GM19099 (cell line): ENCODE data around the gene SLC44A2.

ENCODE experiments used
- POLR2A ChIP-seq: IDR thresholded peaks from 3 replicates; pipeline ENCODE4 v1.6.1; 2011; ENCODE audit warnings: low read depth; ENCODE audit not compliant: insufficient read length; ENCODE audit errors: extremely low read depth

The SLC44A2 gene

DNA sequence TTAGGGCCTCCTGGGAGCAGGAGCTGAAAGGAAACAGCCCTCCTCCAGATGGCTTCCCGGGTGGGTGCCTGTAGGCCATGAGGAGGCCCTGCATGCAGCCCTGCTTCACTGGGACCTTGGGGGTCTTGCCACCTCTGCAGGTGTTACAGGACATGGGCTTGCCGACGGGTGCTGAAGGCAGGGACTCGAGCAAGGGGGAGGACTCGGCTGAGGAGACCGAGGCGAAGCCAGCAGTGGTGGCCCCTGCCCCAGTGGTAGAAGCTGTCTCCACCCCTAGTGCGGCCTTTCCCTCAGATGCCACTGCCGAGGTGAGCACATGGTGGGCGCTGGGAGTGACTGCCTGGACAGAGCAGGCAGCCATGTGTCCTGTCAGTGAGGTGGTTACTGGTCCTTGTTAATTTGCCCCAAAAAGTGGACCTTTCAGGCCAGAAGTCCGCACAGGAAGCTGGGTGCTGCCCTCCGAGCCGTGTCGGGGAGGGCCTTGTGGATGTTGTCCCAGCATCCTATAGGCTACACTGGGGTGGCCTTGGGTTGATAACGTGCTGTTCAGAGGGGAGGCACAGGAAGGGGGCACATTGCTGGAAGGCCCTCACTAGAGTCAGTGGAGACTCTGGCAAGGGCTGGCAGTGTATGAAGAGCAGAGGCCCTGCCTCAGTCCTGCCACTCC is 57.2 kb downstream of the SLC44A2 start:
- TF ChIP-seq POLR2A = no peak

DNA sequence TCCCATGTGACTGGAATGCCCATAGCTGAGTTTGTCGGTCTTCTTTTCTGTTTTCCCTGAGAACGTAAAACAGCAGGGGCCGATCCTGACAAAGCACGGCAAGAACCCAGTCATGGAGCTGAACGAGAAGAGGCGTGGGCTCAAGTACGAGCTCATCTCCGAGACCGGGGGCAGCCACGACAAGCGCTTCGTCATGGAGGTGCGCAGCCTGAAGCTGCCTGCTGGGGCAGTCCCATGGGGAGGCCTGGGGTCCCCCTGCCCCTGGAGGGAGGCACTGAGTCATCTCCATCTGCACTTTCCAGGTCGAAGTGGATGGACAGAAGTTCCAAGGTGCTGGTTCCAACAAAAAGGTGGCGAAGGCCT is 57.7 kb downstream of the SLC44A2 start:
- no peak for TF ChIP-seq POLR2A

- TF ChIP-seq POLR2A = no peak
Measured at GRCh38 chr19:10683582-10683981, 58.2 kb downstream of the SLC44A2 start.

DNA sequence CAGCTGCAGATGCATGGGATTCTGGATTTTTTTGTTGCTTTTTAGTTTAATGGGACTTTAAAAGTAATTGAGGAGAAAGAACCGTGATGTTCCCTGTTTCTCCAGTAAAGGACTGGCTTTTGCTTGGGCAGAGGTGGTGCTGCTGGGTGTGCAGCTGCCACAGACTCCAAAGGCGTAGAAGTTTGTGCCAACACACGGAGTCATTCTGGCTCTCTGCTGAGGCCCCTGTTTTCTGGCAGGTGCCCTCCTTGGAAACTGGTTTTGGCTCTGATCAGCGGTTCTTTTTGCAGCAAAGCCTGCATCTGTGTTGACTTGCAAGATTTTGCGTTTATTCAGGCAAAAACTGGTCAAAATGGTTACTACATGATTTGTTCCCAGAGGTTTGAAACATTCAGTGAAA is 59.9 kb downstream of the SLC44A2 start:
- TF ChIP-seq POLR2A = no peak

- no peak for TF ChIP-seq POLR2A
Measured at GRCh38 chr19:10686193-10686592, 60.8 kb downstream of the SLC44A2 start.

DNA sequence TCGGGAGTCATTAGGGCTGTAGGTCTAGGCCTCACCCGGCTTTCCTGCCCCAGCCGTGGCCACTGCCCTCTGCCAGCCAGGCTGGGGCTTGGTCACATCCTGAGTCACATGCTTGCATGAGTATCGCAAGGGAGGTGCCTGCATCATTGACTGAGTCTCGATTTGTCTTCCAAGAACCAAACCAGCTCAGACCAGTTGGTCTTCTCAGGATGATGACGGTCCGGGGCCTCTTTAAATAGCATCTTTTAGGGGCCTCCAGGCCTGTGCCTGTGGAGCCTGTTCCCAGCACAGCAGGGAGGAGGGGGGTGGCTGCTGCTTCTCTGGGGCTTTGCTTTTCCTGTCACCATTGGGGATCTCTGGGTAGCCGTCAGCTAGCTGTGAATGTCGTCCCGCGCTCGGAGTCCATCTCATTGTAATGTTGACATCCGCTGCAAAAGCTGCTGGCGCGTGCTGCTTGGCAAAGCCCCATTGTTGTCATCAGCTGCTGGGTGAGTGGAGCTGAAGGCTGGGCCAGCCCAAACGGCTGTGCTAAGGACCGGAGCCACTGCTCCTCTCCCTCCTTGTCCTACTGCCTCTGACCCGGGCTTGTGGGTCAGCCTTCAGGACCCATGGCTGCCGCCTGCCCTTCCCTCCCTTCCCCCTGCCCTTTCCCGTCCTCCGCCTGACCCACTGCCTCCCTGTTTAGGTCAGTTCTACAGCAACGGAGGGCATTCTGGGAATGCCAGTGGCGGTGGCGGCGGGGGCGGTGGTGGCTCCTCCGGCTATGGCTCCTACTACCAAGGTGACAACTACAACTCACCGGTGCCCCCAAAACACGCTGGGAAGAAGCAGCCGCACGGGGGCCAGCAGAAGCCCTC is 61.5 kb downstream of the SLC44A2 start:
- no peak for TF ChIP-seq POLR2A

- TF ChIP-seq POLR2A = no peak
Measured at GRCh38 chr19:10687518-10688288, 62.4 kb downstream of the SLC44A2 start.

DNA sequence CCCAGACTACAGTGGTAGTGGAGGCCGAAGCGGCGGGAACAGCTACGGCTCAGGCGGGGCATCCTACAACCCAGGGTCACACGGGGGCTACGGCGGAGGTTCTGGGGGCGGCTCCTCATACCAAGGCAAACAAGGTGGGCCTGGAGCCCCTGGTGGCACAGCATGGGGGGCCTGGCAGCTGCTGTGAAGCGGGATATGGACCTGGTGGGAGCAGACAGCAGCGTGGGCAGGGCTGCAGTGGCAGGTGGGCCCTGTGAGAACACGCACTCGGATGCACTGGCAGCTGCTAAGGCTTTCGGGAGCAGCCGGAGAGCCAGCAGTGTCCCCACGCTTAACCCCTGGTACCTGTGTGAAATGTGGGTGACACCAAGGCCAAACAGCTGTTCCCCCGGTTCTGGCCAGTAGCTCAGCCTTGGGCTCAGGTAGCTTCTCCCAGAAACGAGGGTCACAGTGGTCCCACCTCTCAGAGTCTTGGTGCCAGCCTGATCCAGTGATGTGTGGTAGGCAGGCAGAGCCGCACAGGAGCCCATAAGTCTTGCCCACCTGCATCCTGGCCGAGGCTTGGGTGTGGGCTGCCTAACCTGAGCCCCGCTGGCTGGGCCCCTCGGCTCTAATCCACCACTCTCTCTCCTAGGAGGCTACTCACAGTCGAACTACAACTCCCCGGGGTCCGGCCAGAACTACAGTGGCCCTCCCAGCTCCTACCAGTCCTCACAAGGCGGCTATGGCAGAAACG is 63.4 kb downstream of the SLC44A2 start:
- no peak for TF ChIP-seq POLR2A

GRCh38 chr19:10690341-10690781 is 65.0 kb downstream of the SLC44A2 start:
- TF ChIP-seq POLR2A = no peak

- TF ChIP-seq POLR2A = no peak
Measured at GRCh38 chr19:10691178-10691881, 66.0 kb downstream of the SLC44A2 start.

DNA sequence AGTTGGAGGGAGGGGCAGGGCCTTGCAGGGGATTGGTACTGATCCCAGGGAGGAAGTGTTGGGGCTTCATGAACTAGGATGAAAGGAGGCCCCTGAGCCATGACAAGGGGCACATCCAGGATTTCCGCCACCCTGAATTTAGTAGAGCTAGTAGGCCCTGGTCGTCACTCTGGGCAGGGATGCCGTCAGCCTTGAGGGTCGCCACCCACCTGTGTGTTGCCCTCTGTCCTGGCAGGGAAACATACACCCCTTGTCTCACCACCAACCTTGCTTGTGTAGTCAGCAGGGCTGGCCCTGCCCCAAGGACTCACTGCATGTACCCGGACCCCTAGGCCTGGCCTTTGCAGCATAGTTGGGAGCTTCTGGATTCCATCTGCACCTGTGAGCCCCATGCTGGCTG is 66.5 kb downstream of the SLC44A2 start:
- no peak for TF ChIP-seq POLR2A

GRCh38 chr19:10692673-10693264 is 67.4 kb downstream of the SLC44A2 start:
- TF ChIP-seq POLR2A = no peak
